ENCODE measurements around the gene POU1F1.
A peak's percentile ranks its signal among the peaks of the same experiment; 100 is the strongest.

POU1F1 gene

GRCh38 chr3:87233805-87234204 lies 42.6 kb downstream of the POU1F1 start:
- H3K9me3 Mint-ChIP-seq = no peaks in the 10 kb centered on the region
- peaks cover 35% of the 10 kb centered on the region for H3K4me1 Mint-ChIP-seq
- no peak for ATAC-seq (ENCODE audit: low read depth)
- no peak overlapping the region for H3K4me3 Mint-ChIP-seq
- no peak overlapping the region for H3K27ac Mint-ChIP-seq
- H3K27me3 Mint-ChIP-seq = no peaks in the 10 kb centered on the region
- no peak for DNase-seq (ENCODE audit: low spot score in 2 of 2)
- peaks cover 16% of the 10 kb centered on the region for H3K36me3 Mint-ChIP-seq

GRCh38 chr3:87229113-87229512 lies 47.3 kb downstream of the POU1F1 start:
- ATAC-seq (ENCODE audit: low read depth) (no peak), DNase-seq (ENCODE audit: low spot score in 2 of 2) (no peak)
- no peak overlapping the region for H3K27ac Mint-ChIP-seq
- no peak overlapping the region for H3K4me3 Mint-ChIP-seq
- H3K27me3 Mint-ChIP-seq = no peaks in the 10 kb centered on the region
- no peaks in the 10 kb centered on the region for H3K9me3 Mint-ChIP-seq
- peaks cover 37% of the 10 kb centered on the region for H3K4me1 Mint-ChIP-seq
- H3K36me3 Mint-ChIP-seq = peaks cover 11% of the 10 kb centered on the region

DNA sequence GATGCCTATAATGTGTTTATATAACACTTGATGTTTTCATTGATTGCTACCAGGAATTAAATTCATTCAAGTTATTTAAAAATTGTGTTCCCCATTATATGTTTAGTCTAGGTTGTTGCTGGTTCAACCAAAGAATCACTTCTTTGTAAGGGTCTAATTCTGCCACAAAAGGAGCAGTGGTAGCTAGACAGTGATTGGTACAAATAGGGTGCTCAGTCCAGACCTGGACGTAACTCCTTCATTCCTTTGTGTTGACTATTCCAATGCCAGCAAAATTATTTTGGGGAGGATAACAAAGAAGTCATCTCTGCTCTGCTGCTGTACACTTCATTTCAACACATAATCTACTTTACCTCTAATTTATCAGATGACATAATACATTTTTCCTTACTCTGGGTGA lies 48.1 kb downstream of the POU1F1 start:
- Mint-ChIP-seq H3K4me3 (peak overlapping the region; percentile 96), H3K9me3 (no peaks in the 10 kb centered on the region), H3K27me3 (no peaks in the 10 kb centered on the region), H3K27ac (peak overlapping the region; percentile 98), H3K4me1 (peaks cover 31% of the 10 kb centered on the region), H3K36me3 (peaks cover 11% of the 10 kb centered on the region)
- DNase-seq (ENCODE audit: low spot score in 2 of 2) (no peak), ATAC-seq (ENCODE audit: low read depth) (no peak)

GRCh38 chr3:87227835-87228144 lies 48.6 kb downstream of the POU1F1 start:
- Mint-ChIP-seq H3K4me1 (peaks cover 26% of the 10 kb centered on the region), H3K27me3 (peaks cover 2% of the 10 kb centered on the region), H3K27ac (peak overlapping the region; percentile 98), H3K9me3 (peaks cover 2% of the 10 kb centered on the region), H3K36me3 (peaks cover 6% of the 10 kb centered on the region), H3K4me3 (peak overlapping the region; percentile 96)
- ATAC-seq (ENCODE audit: low read depth) (no peak), DNase-seq (ENCODE audit: low spot score in 2 of 2) (no peak)

DNA sequence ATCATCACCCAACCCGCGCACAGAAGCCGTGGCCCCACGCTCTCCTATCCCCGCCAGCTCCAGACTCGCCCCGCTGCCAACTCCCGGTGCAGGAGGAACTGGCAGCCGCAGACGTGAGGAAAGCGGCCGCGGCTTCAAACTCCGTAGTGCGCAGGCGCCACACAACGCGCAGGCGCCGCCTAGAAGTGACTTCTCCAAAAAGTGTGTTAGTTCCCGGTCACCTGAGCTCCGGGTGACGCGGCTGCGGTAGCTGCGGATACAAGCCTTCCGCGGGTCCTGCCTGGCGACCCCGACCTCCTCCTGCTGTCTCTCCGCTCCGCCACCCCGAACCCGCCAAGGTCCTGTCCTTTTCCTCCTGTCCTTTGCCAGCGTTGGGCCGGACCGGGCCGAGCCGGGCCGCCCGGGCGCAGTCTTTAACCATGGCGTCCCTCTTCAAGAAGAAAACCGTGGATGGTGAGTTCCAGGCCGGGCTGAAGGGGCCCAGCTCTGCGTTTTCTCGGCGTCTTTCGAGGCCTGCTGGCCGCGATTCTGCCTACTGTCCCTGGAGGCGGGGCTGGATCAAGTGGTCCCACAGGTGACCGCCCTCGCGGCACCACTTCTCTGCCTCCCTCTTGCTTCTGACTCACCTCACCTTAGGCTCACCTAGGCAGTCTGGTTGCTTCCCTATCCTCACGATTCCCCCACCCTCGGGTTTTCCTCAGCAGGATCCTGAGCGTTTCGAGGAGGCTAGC lies 49.1 kb downstream of the POU1F1 start, which contains the start of gene CHMP2B:
TSS of gene CHMP2B (plus strand) at position 206 of the 731 bp plus-strand sequence. CDS start at position 420, 214 bp downstream.
- Mint-ChIP-seq H3K4me3 (peak within 1 kb of the TSS; percentile 96), H3K4me1 (peaks cover 25% of the 10 kb centered on the region), H3K36me3 (peaks cover 6% of the 10 kb centered on the region), H3K27ac (peak within 1 kb of the TSS; percentile 98), H3K9me3 (peaks cover 3% of the 10 kb centered on the region), H3K27me3 (peaks cover 2% of the 10 kb centered on the region)
- ATAC-seq (ENCODE audit: low read depth) = peak; percentile 88
- DNase-seq (ENCODE audit: low spot score in 2 of 2) = peak; percentile 92 to 93

DNA sequence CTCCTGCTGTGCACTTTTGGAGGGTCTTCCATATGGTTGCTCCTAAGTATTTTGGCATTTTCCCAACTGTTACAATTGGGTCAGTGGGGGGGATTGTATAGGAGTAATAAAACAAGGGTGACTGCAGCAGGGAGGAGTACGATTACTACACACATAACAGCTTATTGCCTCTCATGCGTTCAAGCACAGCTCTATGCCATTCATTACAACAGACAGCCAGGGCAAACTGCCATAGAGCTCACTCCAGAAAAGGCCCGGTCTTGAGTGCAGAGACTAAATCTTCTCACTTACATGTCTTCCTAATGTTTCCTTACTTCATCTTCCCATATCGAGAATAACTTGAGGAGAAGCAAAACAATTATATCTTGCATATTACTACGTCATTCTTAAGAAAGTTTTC lies 50.7 kb downstream of the POU1F1 start:
- peaks cover 3% of the 10 kb centered on the region for H3K9me3 Mint-ChIP-seq
- no peaks in the 10 kb centered on the region for H3K36me3 Mint-ChIP-seq
- DNase-seq (ENCODE audit: low spot score in 2 of 2) (no peak), ATAC-seq (ENCODE audit: low read depth) (no peak)
- H3K27ac Mint-ChIP-seq = no peak overlapping the region
- H3K4me1 Mint-ChIP-seq = peaks cover 14% of the 10 kb centered on the region
- H3K27me3 Mint-ChIP-seq = peaks cover 4% of the 10 kb centered on the region
- peak overlapping the region; percentile 25 for H3K4me3 Mint-ChIP-seq

- no peaks in the 10 kb centered on the region for H3K4me1 Mint-ChIP-seq
- ATAC-seq (ENCODE audit: low read depth) (no peak), DNase-seq (ENCODE audit: low spot score in 2 of 2) (no peak)
- H3K4me3 Mint-ChIP-seq = no peak overlapping the region
- H3K27me3 Mint-ChIP-seq = peaks cover 12% of the 10 kb centered on the region
- peaks cover 5% of the 10 kb centered on the region for H3K9me3 Mint-ChIP-seq
- peaks cover 2% of the 10 kb centered on the region for H3K36me3 Mint-ChIP-seq
- H3K27ac Mint-ChIP-seq = no peak overlapping the region
Observed at GRCh38 chr3:87219611-87220010, 56.8 kb downstream of the POU1F1 start.

DNA sequence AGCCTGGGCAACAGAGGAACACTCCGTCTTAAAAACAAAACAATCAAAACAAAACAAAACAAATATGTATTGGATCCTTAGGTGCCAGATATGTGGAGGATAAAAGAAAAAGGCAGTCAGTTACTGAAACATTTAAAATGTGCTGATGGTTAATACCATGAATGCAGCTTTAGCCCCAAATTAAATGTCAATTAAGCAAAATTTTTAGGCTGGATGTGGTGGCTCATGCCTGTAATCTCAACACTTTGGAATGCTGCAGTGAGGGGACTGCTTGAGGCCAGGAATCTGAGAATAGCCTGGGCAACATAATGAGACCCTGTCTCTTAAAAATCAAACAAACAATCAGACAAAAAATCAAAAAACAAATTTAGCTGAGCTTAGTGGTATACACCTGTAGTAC lies 57.8 kb downstream of the POU1F1 start:
- Mint-ChIP-seq H3K27ac (no peak overlapping the region), H3K27me3 (peaks cover 12% of the 10 kb centered on the region), H3K9me3 (peaks cover 5% of the 10 kb centered on the region), H3K4me1 (no peaks in the 10 kb centered on the region), H3K4me3 (no peak overlapping the region), H3K36me3 (peaks cover 2% of the 10 kb centered on the region)
- DNase-seq (ENCODE audit: low spot score in 2 of 2) = no peak
- ATAC-seq (ENCODE audit: low read depth) = no peak
